DND-41 (cell line): ENCODE results near the gene MC3R.

Source experiments
- ATAC-seq: fragments of 200-7000 bp; cut with Tn5 transposase; 3 replicates; pipeline ENCODE4 v1.9.1; 2021; ENCODE audit warnings: low read depth; ENCODE audit not compliant: insufficient read depth
- DNase-seq: peaks from one replicate; pipeline ENCODE4 v3.0.0-alpha.2; 2020
- H2AFZ ChIP-seq: 2 replicates; pipeline ENCODE4 v1.6.0; 2012; ENCODE audit warnings: low read depth, low read length
- H3K27ac ChIP-seq: 2 replicates; pipeline ENCODE4 v1.5.1; 2012; ENCODE audit warnings: low read length, inconsistent platforms
- H3K27me3 ChIP-seq: fragments of 200-600 bp; sonication (generic); 2 replicates; pipeline ENCODE4 v1.6.0; 2012; ENCODE audit warnings: low read length, mild to moderate bottlenecking, inconsistent platforms; ENCODE audit not compliant: insufficient read depth, poor library complexity
- H3K36me3 ChIP-seq: 2 replicates; pipeline ENCODE4 v1.5.1; 2012; ENCODE audit warnings: low read length, inconsistent platforms; ENCODE audit not compliant: insufficient read depth
- H3K4me1 ChIP-seq: 2 replicates; pipeline ENCODE4 v1.5.1; 2012; ENCODE audit warnings: mild to moderate bottlenecking, low read length; ENCODE audit not compliant: insufficient read depth
- H3K4me2 ChIP-seq: 2 replicates; pipeline ENCODE4 v1.6.0; 2012; ENCODE audit warnings: mild to moderate bottlenecking, moderate library complexity, low read length, inconsistent platforms; ENCODE audit not compliant: insufficient read depth
- H3K4me3 ChIP-seq, 2 experiments: fragments of 200-600 bp in 1 of 2; shearing (Covaris generic) in 1 of 2; 2 replicates each; pipeline ENCODE4 v1.5.1; 2012 to 2016; ENCODE audit warnings: inconsistent platforms in 2 of 2, low read length in 2 of 2, mild to moderate bottlenecking in 2 of 2, low read depth in 1 of 2, moderate library complexity in 1 of 2
- H3K79me2 ChIP-seq: 2 replicates; pipeline ENCODE4 v1.6.0; 2012; ENCODE audit warnings: low read length, inconsistent platforms; ENCODE audit not compliant: insufficient read depth
- H3K9ac ChIP-seq: 2 replicates; pipeline ENCODE4 v1.6.0; 2012; ENCODE audit warnings: low read depth, mild to moderate bottlenecking, inconsistent platforms, low read length, moderate library complexity
- H3K9me3 ChIP-seq: 2 replicates; pipeline ENCODE4 v1.5.1; 2012; ENCODE audit warnings: low read length, moderate library complexity, mild to moderate bottlenecking, inconsistent platforms; ENCODE audit not compliant: insufficient read depth, severe bottlenecking
- H4K20me1 ChIP-seq: 2 replicates; pipeline ENCODE4 v1.6.0; 2012; ENCODE audit warnings: low read length; ENCODE audit not compliant: insufficient read depth
- EZH2 ChIP-seq: IDR thresholded peaks from 3 replicates; pipeline ENCODE4 v1.6.1; 2012; ENCODE audit warnings: borderline replicate concordance, low read depth, mild to moderate bottlenecking, moderate library complexity, low read length, inconsistent platforms; ENCODE audit not compliant: severe bottlenecking
- TF ChIP-seq, protein P1 (sequence below): IDR thresholded peaks from 2 replicates; pipeline ENCODE4 v1.5.1; 2012; ENCODE audit warnings: borderline replicate concordance, low read length, moderate library complexity, mild to moderate bottlenecking; ENCODE audit not compliant: poor library complexity, severe bottlenecking; ENCODE audit errors: extremely low read depth

MC3R gene

GRCh38 chr20:56278196-56278595, 29.7 kb downstream of the MC3R start:
- ATAC-seq (no peak), DNase-seq (no peak)
- no peaks in the 10 kb centered on the region for H4K20me1 ChIP-seq
- TF ChIP-seq, protein P1, sequence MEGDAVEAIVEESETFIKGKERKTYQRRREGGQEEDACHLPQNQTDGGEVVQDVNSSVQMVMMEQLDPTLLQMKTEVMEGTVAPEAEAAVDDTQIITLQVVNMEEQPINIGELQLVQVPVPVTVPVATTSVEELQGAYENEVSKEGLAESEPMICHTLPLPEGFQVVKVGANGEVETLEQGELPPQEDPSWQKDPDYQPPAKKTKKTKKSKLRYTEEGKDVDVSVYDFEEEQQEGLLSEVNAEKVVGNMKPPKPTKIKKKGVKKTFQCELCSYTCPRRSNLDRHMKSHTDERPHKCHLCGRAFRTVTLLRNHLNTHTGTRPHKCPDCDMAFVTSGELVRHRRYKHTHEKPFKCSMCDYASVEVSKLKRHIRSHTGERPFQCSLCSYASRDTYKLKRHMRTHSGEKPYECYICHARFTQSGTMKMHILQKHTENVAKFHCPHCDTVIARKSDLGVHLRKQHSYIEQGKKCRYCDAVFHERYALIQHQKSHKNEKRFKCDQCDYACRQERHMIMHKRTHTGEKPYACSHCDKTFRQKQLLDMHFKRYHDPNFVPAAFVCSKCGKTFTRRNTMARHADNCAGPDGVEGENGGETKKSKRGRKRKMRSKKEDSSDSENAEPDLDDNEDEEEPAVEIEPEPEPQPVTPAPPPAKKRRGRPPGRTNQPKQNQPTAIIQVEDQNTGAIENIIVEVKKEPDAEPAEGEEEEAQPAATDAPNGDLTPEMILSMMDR, result no peak
- no peak for TF ChIP-seq EZH2
- H2AFZ ChIP-seq, result no peak overlapping the region
- no peaks in the 10 kb centered on the region for H3K4me1 ChIP-seq
- no peak overlapping the region for H3K4me3 ChIP-seq
- no peaks in the 10 kb centered on the region for H3K27me3 ChIP-seq
- H3K4me2 ChIP-seq, result no peak overlapping the region
- no peaks in the 10 kb centered on the region for H3K79me2 ChIP-seq
- peaks cover 10% of the 10 kb centered on the region for H3K9me3 ChIP-seq
- no peaks in the 10 kb centered on the region for H3K36me3 ChIP-seq
- H3K27ac ChIP-seq, result no peak overlapping the region
- H3K9ac ChIP-seq, result no peak overlapping the region

GRCh38 chr20:56285496-56285895, 37.0 kb downstream of the MC3R start:
- Histone ChIP-seq H3K9ac (no peak overlapping the region), H3K9me3 (no peaks in the 10 kb centered on the region), H3K36me3 (no peaks in the 10 kb centered on the region), H3K27ac (no peak overlapping the region), H4K20me1 (no peaks in the 10 kb centered on the region), H3K79me2 (no peaks in the 10 kb centered on the region), H2AFZ (no peak overlapping the region), H3K4me1 (no peaks in the 10 kb centered on the region), H3K4me3 (no peak overlapping the region), H3K27me3 (peaks cover 15% of the 10 kb centered on the region), H3K4me2 (no peak overlapping the region)
- DNase-seq (no peak), ATAC-seq (no peak)
- TF ChIP-seq EZH2, result no peak
- TF ChIP-seq, protein P1, result no peak

DNA sequence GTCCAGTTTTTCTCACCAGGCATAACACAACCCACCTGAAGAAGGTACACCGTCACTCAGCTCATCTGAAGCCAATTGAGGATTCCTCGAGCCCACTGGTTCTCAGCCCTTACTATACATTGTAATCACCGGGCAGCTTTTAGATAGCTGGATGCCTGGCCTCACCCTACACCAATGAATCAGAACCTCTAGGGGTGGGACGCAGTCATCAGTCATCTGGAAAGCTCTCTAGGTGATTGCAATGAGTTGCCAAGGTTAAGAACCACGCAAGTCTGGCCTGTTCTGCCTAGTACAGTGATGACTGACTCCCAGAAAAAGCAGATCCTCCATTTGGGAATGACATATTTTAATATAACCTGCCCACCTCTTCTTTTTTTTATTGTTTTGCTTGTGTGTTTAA, 41.1 kb downstream of the MC3R start:
- ATAC-seq (no peak), DNase-seq (no peak)
- Histone ChIP-seq H3K36me3 (no peaks in the 10 kb centered on the region), H3K9ac (no peak overlapping the region), H3K79me2 (no peaks in the 10 kb centered on the region), H3K4me1 (no peaks in the 10 kb centered on the region), H2AFZ (no peak overlapping the region), H4K20me1 (no peaks in the 10 kb centered on the region), H3K4me2 (no peak overlapping the region), H3K9me3 (no peaks in the 10 kb centered on the region), H3K4me3 (no peak overlapping the region), H3K27ac (no peak overlapping the region), H3K27me3 (peaks cover 15% of the 10 kb centered on the region)
- TF ChIP-seq, protein P1, result no peak
- TF ChIP-seq EZH2, result no peak

DNA sequence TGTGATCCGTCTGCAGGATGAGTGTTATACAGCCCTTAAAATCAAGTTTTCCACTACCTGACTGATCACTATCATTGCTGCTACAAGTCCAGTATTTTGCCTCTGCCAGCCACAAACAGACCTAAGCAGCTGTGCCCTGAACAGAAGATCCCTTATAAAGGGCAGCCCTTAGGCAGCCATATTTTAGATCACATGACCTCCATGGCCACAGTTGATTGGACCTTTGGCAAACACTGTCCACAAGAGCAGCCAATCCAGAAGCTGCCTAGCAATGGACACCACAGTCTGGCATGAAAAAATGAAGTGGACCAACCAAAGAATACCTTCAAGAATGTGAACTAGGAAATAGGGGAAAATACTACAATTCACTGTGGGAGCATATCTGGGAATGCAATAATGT, 50.8 kb downstream of the MC3R start:
- Histone ChIP-seq H3K4me1 (no peaks in the 10 kb centered on the region), H3K4me2 (no peak overlapping the region), H3K9me3 (no peaks in the 10 kb centered on the region), H4K20me1 (no peaks in the 10 kb centered on the region), H3K27ac (no peak overlapping the region), H3K4me3 (no peak overlapping the region), H2AFZ (no peak overlapping the region), H3K9ac (no peak overlapping the region), H3K27me3 (no peaks in the 10 kb centered on the region), H3K79me2 (no peaks in the 10 kb centered on the region), H3K36me3 (no peaks in the 10 kb centered on the region)
- ATAC-seq (no peak), DNase-seq (no peak)
- no peak for TF ChIP-seq EZH2
- TF ChIP-seq, protein P1, result no peak
